OCI-LY3 (cell line): ENCODE results near the gene OR5D13.

Experiments
- EZH2phosphoT487 ChIP-seq: fragments of 200-600 bp; shearing (Covaris generic); IDR thresholded peaks from 2 replicates; pipeline ENCODE4 v1.6.1; 2018; ENCODE audit warnings: antibody characterized with exemption, mixed run types, low read depth
- TF ChIP-seq, protein P1 (sequence below): fragments of 200-600, 300-600 bp; sonication (generic); IDR thresholded peaks from 2 replicates; pipeline ENCODE4 v1.5.1; 2014; ENCODE audit warnings: antibody characterized with exemption, low read length, low read depth

DNA sequence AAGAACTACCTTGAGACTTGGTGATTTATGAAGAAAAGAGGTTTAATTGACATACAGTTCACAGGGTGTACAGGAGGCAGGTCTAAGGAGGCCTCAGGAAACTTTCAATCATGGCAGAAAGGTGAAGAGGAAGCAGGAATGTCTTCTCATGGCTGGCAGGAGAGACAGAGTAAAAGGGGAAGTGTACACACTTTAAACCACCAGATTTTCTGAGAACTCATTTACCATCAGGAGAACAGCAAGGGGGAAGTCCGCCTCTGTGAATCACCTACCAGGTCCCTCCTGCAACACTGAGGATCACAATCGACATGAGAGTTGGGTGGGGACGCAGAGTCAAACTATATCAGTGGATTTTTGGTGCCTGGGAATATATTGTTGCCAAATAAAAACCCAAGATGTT is 40.3 kb upstream of the OR5D13 start:
- TF ChIP-seq, protein P1, sequence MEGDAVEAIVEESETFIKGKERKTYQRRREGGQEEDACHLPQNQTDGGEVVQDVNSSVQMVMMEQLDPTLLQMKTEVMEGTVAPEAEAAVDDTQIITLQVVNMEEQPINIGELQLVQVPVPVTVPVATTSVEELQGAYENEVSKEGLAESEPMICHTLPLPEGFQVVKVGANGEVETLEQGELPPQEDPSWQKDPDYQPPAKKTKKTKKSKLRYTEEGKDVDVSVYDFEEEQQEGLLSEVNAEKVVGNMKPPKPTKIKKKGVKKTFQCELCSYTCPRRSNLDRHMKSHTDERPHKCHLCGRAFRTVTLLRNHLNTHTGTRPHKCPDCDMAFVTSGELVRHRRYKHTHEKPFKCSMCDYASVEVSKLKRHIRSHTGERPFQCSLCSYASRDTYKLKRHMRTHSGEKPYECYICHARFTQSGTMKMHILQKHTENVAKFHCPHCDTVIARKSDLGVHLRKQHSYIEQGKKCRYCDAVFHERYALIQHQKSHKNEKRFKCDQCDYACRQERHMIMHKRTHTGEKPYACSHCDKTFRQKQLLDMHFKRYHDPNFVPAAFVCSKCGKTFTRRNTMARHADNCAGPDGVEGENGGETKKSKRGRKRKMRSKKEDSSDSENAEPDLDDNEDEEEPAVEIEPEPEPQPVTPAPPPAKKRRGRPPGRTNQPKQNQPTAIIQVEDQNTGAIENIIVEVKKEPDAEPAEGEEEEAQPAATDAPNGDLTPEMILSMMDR, result no peak
- TF ChIP-seq EZH2phosphoT487, result no peak
